Measurements from ENCODE around the gene PHOX2B. TPM values are rescaled to one million over a fixed set of nuclear protein-coding genes. Genes with fewer than 3 reads are reported as not detected.

Gene PHOX2B
- total RNA-seq, 1 donor from 2014 or later = not detected

GRCh38 chr4:41791557-41791956, 43.0 kb upstream of the PHOX2B start:
- H2AFZ ChIP-seq (ENCODE audit: low read depth, low read length) = no peak overlapping the region
- H3K36me3 ChIP-seq (ENCODE audit: insufficient read depth, low read length) = no peaks in the 10 kb centered on the region
- no peaks in the 10 kb centered on the region for H3K4me1 ChIP-seq (ENCODE audit: insufficient read depth, low read length)
- DNase-seq (ENCODE audit: low read depth) (no peak), FAIRE-seq (no peak)
- H3K27me3 ChIP-seq (ENCODE audit: insufficient read depth, low read length) = peaks cover 9% of the 10 kb centered on the region
- no peak overlapping the region for H3K4me3 ChIP-seq (ENCODE audit: insufficient read depth, low read depth, low read length)
- TF ChIP-seq EZH2 (IDR thresholded peaks at IDR 0.05; ENCODE audit: insufficient read depth, low read length) = no peak
- no peak for TF ChIP-seq CTCF (IDR thresholded peaks at IDR 0.05; ENCODE audit: insufficient read depth, low read depth, low read length)
- peaks cover 10% of the 10 kb centered on the region for H3K4me1 Mint-ChIP-seq (ENCODE audit: low read depth, unreplicated experiment)
- H4K20me1 ChIP-seq (ENCODE audit: insufficient read depth, low read length) = no peaks in the 10 kb centered on the region
- H3K9ac ChIP-seq (ENCODE audit: low read length) = no peak overlapping the region
- no peak overlapping the region for H3K27ac ChIP-seq (ENCODE audit: low read depth, low read length)
- H3K27ac Mint-ChIP-seq (ENCODE audit: unreplicated experiment) = no peak overlapping the region
- no peak overlapping the region for H3K4me3 Mint-ChIP-seq (ENCODE audit: unreplicated experiment)
- H3K9me3 Mint-ChIP-seq (ENCODE audit: unreplicated experiment) = no peaks in the 10 kb centered on the region
- H3K79me2 ChIP-seq (ENCODE audit: insufficient read depth, low read length) = no peaks in the 10 kb centered on the region
- no peak overlapping the region for H3K4me2 ChIP-seq (ENCODE audit: low read length)
- no peaks in the 10 kb centered on the region for H3K36me3 Mint-ChIP-seq (ENCODE audit: low read depth, unreplicated experiment)
- peaks cover 11% of the 10 kb centered on the region for H3K27me3 Mint-ChIP-seq (ENCODE audit: low read depth, unreplicated experiment)
- no peaks in the 10 kb centered on the region for H3K9me3 ChIP-seq (ENCODE audit: insufficient read depth, low read depth, low read length)

DNA sequence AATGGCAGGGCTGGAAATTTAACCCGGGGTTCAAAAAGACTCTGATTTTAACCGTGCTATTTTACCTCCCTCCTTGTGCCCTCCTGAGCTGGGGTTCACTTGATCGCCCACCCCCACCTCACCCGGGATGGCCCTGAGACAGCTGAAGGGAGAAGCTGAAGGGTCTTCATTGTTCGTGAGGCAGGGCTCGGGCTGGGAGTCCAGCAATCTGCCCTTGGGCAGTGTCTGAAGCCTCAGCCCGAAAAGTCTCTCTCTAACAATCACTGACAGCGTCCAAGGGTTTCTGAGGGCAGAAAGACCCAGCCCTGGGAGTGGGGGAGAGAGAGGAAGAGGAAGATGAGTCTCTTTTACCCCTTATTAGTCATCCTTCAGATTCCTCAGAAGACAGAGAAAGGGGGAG, 39.4 kb upstream of the PHOX2B start:
- Histone ChIP-seq H3K4me3 (ENCODE audit: insufficient read depth, low read depth, low read length) (no peak overlapping the region), H3K4me2 (ENCODE audit: low read length) (no peak overlapping the region), H2AFZ (ENCODE audit: low read depth, low read length) (no peak overlapping the region), H3K4me1 (ENCODE audit: insufficient read depth, low read length) (no peaks in the 10 kb centered on the region), H3K27ac (ENCODE audit: low read depth, low read length) (no peak overlapping the region), H4K20me1 (ENCODE audit: insufficient read depth, low read length) (no peaks in the 10 kb centered on the region), H3K36me3 (ENCODE audit: insufficient read depth, low read length) (no peaks in the 10 kb centered on the region), H3K79me2 (ENCODE audit: insufficient read depth, low read length) (no peaks in the 10 kb centered on the region), H3K9ac (ENCODE audit: low read length) (no peak overlapping the region), H3K27me3 (ENCODE audit: insufficient read depth, low read length) (no peaks in the 10 kb centered on the region), H3K9me3 (ENCODE audit: insufficient read depth, low read depth, low read length) (no peaks in the 10 kb centered on the region)
- H3K4me1 Mint-ChIP-seq (ENCODE audit: low read depth, unreplicated experiment) = peaks cover 4% of the 10 kb centered on the region
- peaks cover 7% of the 10 kb centered on the region for H3K27me3 Mint-ChIP-seq (ENCODE audit: low read depth, unreplicated experiment)
- DNase-seq (ENCODE audit: low read depth) = no peak
- H3K36me3 Mint-ChIP-seq (ENCODE audit: low read depth, unreplicated experiment) = no peaks in the 10 kb centered on the region
- H3K27ac Mint-ChIP-seq (ENCODE audit: unreplicated experiment) = no peak overlapping the region
- no peak for TF ChIP-seq EZH2 (IDR thresholded peaks at IDR 0.05; ENCODE audit: insufficient read depth, low read length)
- no peak for TF ChIP-seq CTCF (IDR thresholded peaks at IDR 0.05; ENCODE audit: insufficient read depth, low read depth, low read length)
- no peak overlapping the region for H3K4me3 Mint-ChIP-seq (ENCODE audit: unreplicated experiment)
- H3K9me3 Mint-ChIP-seq (ENCODE audit: unreplicated experiment) = no peaks in the 10 kb centered on the region
- no peak for FAIRE-seq

- Mint-ChIP-seq H3K4me3 (ENCODE audit: unreplicated experiment) (no peak overlapping the region), H3K4me1 (ENCODE audit: low read depth, unreplicated experiment) (peaks cover 4% of the 10 kb centered on the region), H3K27me3 (ENCODE audit: low read depth, unreplicated experiment) (peaks cover 3% of the 10 kb centered on the region), H3K27ac (ENCODE audit: unreplicated experiment) (no peak overlapping the region), H3K36me3 (ENCODE audit: low read depth, unreplicated experiment) (no peaks in the 10 kb centered on the region), H3K9me3 (ENCODE audit: unreplicated experiment) (no peaks in the 10 kb centered on the region)
- Histone ChIP-seq H3K27me3 (ENCODE audit: insufficient read depth, low read length) (no peaks in the 10 kb centered on the region), H3K4me3 (ENCODE audit: insufficient read depth, low read depth, low read length) (no peak overlapping the region), H4K20me1 (ENCODE audit: insufficient read depth, low read length) (no peaks in the 10 kb centered on the region), H3K36me3 (ENCODE audit: insufficient read depth, low read length) (no peaks in the 10 kb centered on the region), H3K4me1 (ENCODE audit: insufficient read depth, low read length) (no peaks in the 10 kb centered on the region), H2AFZ (ENCODE audit: low read depth, low read length) (no peak overlapping the region), H3K79me2 (ENCODE audit: insufficient read depth, low read length) (no peaks in the 10 kb centered on the region), H3K9ac (ENCODE audit: low read length) (no peak overlapping the region), H3K27ac (ENCODE audit: low read depth, low read length) (no peak overlapping the region), H3K9me3 (ENCODE audit: insufficient read depth, low read depth, low read length) (no peaks in the 10 kb centered on the region), H3K4me2 (ENCODE audit: low read length) (no peak overlapping the region)
- FAIRE-seq (no peak), DNase-seq (ENCODE audit: low read depth) (no peak)
- TF ChIP-seq CTCF (IDR thresholded peaks at IDR 0.05; ENCODE audit: insufficient read depth, low read depth, low read length) = no peak
Measured at GRCh38 chr4:41785665-41786064, 37.1 kb upstream of the PHOX2B start.

Data from astrocyte (in vitro differentiated cells and primary cell).